GM10248 (cell line): ENCODE measurements around the gene ZCWPW1.
"Not testable (repeated sequence)": the region's sequence is repeated elsewhere in the genome, so short reads cannot be mapped to it uniquely, and the experiment has no call there.

ENCODE experiments used
- CTCF ChIA-PET: fragments of 300-600 bp; sonication (Branson Sonifier 250); formaldehyde crosslinking; extraction: SDS; loops from one replicate; lab custom pipeline; 2021; ENCODE audit warnings: antibody characterized with exemption; lab: Yijun Ruan, JAX
- POLR2A ChIA-PET: fragments of 350-650 bp; sonication (Branson Sonifier 250); formaldehyde crosslinking; extraction: SDS; loops from one replicate; lab custom pipeline; 2020; ENCODE audit warnings: antibody characterized with exemption; lab: Yijun Ruan, JAX
- DNase-seq: peaks from one replicate; pipeline ENCODE4 v3.0.0; 2012; ENCODE audit errors: extremely low spot score
- TF ChIP-seq, protein P1 (sequence below): IDR thresholded peaks from 2 replicates; pipeline ENCODE4 v1.5.1; 2012; ENCODE audit warnings: mild to moderate bottlenecking, low read depth; ENCODE audit errors: extremely low read depth, missing control alignments, control extremely low read depth

ZCWPW1 gene

DNA sequence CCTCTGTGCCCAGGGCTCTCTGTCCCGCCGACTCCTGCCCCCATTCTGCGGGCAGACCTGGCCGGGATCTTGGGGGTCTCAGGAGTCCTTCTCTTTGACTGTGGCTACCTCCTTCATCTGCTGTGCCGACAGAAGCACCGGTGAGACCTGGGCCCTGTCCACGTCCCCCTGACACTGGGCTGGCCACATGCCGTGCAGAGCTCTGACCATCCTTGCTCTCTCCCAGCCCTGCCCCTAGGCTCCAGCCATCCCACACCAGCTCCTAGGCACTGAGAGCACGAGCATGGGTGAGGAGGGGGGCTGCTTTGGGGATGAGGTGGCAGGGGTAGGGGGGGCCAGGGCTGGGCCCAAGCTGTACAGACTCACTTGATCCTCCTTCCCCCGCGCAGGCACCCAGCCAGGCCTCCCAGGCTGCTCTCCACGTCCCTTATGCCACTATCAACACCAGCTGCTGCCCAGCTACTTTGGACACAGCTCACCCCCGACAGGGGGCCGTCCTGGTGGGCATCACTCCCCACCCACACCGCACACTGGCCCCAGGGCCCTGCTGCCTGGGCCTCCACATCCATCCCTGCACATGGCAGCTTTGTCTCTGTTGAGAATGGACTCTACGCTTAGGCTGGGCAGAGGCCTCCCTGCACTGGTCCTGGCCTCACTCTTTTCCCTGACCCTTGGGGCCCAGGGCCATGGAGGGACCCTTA is 75.4 kb downstream of the ZCWPW1 start:
- CTCF ChIA-PET, result interaction anchor here (1.4 kb wide), 1 partner anchor 55 kb away, joined by 3 read pairs; no protein-coding TSS in a partner anchor
- POLR2A ChIA-PET, result no interaction called here
- TF ChIP-seq, protein P1, sequence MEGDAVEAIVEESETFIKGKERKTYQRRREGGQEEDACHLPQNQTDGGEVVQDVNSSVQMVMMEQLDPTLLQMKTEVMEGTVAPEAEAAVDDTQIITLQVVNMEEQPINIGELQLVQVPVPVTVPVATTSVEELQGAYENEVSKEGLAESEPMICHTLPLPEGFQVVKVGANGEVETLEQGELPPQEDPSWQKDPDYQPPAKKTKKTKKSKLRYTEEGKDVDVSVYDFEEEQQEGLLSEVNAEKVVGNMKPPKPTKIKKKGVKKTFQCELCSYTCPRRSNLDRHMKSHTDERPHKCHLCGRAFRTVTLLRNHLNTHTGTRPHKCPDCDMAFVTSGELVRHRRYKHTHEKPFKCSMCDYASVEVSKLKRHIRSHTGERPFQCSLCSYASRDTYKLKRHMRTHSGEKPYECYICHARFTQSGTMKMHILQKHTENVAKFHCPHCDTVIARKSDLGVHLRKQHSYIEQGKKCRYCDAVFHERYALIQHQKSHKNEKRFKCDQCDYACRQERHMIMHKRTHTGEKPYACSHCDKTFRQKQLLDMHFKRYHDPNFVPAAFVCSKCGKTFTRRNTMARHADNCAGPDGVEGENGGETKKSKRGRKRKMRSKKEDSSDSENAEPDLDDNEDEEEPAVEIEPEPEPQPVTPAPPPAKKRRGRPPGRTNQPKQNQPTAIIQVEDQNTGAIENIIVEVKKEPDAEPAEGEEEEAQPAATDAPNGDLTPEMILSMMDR, result no peak
- DNase-seq, result no peak

DNA sequence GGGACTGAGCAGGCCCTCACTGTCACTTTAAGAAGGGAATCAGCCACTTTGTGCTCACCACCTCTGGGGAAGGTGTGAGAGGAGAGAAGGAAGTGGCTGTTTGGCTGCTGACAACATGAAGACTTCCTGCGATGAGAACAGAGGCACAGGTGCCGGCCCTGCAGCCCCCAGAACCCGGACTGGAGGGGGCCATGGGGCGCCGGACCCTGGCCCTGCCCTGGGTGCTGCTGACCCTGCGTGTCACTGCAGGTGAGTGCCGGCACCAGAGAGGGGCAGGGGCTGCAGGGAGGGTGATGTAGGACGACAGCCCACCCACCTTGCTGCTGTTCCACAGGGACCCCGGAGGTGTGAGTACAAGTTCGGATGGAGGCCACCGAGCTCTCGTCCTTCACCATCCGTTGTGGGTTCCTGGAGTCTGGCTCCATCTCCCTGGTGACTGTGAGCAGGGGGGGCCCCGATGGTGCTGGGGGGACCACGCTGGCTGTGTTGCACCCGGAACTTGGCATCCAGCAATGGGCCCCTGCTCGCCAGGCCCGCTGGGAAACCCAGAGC is 76.2 kb downstream of the ZCWPW1 start:
- DNase-seq, CTCF ChIA-PET, POLR2A ChIA-PET: not testable (repeated sequence)

DNA sequence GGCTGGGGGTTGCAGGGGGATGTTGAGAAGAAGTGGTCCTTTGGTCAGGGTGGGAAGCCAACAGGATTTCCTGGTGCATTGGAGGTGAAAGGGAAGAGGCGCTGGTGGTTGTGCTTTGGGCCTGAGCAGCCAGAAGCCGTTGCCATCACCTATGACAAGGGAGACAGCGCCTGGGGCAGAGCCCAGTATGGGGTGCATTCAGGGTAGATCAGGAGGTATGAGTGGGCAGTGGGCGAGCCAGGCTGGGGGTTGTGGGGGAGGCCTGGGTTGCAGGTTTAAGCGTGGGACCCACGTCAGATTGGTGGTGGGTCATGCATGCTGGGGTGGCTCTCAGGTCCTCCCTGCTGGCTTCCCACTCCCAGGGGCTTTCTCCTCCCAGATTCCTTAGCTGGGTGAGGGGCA is 76.8 kb downstream of the ZCWPW1 start:
- DNase-seq, result no peak
- ChIA-PET POLR2A (no interaction called here), CTCF (no interaction called here)
- TF ChIP-seq, protein P1, result no peak
